Pancreas (tissue), 10 donors: ENCODE results near the gene MRPL55. TPM values are rescaled to one million over a fixed set of nuclear protein-coding genes. Genes with fewer than 3 reads are reported as not detected.
A peak's percentile ranks its signal among the peaks of the same experiment; 100 is the strongest.

Experiments
- ATAC-seq, 4 donors: fragments of 200-7000 bp; cut with Tn5 transposase; one replicate each; pipeline versions ENCODE4 v1.8.0 to v1.9.1; 2020; ENCODE audit warnings: mild to moderate bottlenecking in 4 of 4, moderate library complexity in 4 of 4
- DNase-seq, 6 donors: peaks; one replicate each; pipeline ENCODE4 v3.0.0-alpha.2; 2020
- FAIRE-seq: peaks from 2 replicates; lab custom pipeline; 2012; peaks lifted over from hg19 to GRCh38; lab: Jason Lieb, UNC
- H3K27ac ChIP-seq, 4 donors: fragments of 200-600 bp; sonication (generic); 1 replicate in 3 of 4; 2 replicates in 1 of 4; pipeline versions ENCODE4 v1.5.0 to v1.8.0; 2020
- H3K27me3 ChIP-seq, 4 donors: fragments of 200-600 bp; one replicate each; pipeline ENCODE4 v1.8.0; 2021
- H3K36me3 ChIP-seq, 3 donors: fragments of 200-600 bp; sonication (generic) in 1 of 3; one replicate each; pipeline versions ENCODE4 v1.5.0 to v1.8.0; 2020 to 2021
- H3K4me1 ChIP-seq, 3 donors: fragments of 200-600 bp; one replicate each; pipeline ENCODE4 v1.8.0; 2021
- H3K4me3 ChIP-seq, 4 donors: fragments of 200-600 bp; sonication (generic) in 2 of 4; one replicate each; pipeline versions ENCODE4 v1.5.0 to v1.8.0; 2020 to 2021
- H3K9me3 ChIP-seq, 4 donors: fragments of 200-600 bp; one replicate each; pipeline ENCODE4 v1.8.0; 2021
- WGBS, 2 donors: extraction: QIAGEN DNeasy Blood & Tissue Kit; methylation state at CpG; one replicate each; pipeline ENCODE4 v1.1.7; 2013; 5-methylcytosine and 5-hydroxymethylcytosine counted together
- intact Hi-C, 3 donors: fragments of 100-400 bp; cut with DNase I; formaldehyde crosslinking; loops; one replicate each; pipeline versions ENCODE4 v1.11.1 to v1.14.2; 2022
- polyA plus RNA-seq, 2 donors: library from polyadenylated mRNA; stranded (reverse); fragments of 200-250 nt; gene quantifications; one replicate each; pipeline ENCODE4 v1.2.3, GENCODE V29; 2013
- total RNA-seq, 6 donors: library from RNA; stranded (reverse); fragmentation: NEBNext Ultra II Directional in 4 of 6; extraction: Animal tissue kit (Norgen Biotek cat#: 25700) in 4 of 6; gene quantifications; one replicate each; pipeline versions ENCODE4 v1.2.1 to v1.2.4, GENCODE V29; 2021 to 2023
- TF ChIP-seq, protein P1 (sequence below), 4 donors: fragments of 200-600 bp; sonication (generic) in 3 of 4; IDR thresholded peaks; one replicate each; pipeline versions ENCODE4 v1.5.0 to v1.8.0; 2021; ENCODE audit warnings: antibody characterized with exemption in 4 of 4
- donor health status: healthy with polysubstance abuse.
- donor health status: DM: no; HTN: no; CAD: no; lungs with moderate emphysema.
- donor health status: DM: no; HTN: no; CAD: no.
- donor health status: control.
- donor health status: control.
- donor health status: Bipolar disorder and iron deficiency.
- donor health status: DM: yes; HTN: yes; CAD: no.
- donor health status: DM: no; HTN: no; CAD: no.
- donor health status: DM: no; HTN: no; CAD: no.
- donor health status: DM: yes; HTN: yes; CAD: no.

Gene MRPL55
- total and polyA plus RNA-seq, 8 donors = 18.1 to 113 (median 24.0) TPM

DNA sequence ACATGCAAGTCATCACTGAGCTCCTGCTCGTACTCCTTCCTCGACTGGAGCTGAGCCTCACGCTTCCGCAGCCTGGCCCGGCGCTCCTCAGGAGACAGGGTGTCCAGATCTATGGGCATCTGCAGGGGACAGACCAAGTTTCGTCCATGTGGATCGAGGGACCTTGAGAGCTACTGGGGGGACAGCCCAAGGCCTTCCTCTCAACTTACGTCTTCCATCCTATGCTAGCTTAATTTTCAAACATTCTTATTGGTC is 2.4 kb downstream of the MRPL55 start:
- no peak for ATAC-seq
- TF ChIP-seq, protein P1, sequence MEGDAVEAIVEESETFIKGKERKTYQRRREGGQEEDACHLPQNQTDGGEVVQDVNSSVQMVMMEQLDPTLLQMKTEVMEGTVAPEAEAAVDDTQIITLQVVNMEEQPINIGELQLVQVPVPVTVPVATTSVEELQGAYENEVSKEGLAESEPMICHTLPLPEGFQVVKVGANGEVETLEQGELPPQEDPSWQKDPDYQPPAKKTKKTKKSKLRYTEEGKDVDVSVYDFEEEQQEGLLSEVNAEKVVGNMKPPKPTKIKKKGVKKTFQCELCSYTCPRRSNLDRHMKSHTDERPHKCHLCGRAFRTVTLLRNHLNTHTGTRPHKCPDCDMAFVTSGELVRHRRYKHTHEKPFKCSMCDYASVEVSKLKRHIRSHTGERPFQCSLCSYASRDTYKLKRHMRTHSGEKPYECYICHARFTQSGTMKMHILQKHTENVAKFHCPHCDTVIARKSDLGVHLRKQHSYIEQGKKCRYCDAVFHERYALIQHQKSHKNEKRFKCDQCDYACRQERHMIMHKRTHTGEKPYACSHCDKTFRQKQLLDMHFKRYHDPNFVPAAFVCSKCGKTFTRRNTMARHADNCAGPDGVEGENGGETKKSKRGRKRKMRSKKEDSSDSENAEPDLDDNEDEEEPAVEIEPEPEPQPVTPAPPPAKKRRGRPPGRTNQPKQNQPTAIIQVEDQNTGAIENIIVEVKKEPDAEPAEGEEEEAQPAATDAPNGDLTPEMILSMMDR (IDR thresholded peaks at IDR 0.05) = no peak
- no peak for FAIRE-seq
- no peaks in the 10 kb centered on the region for H3K36me3 ChIP-seq
- 86 to 97% methylated on average over 9 of the region's 9 CpGs for WGBS, 2 donors
- peaks cover 5 to 13% (median 7%) of the 10 kb centered on the region in 3 donors for H3K4me1 ChIP-seq
- no peaks in the 10 kb centered on the region for H3K9me3 ChIP-seq
- H3K27me3 ChIP-seq = no peaks in the 10 kb centered on the region
- H3K27ac ChIP-seq = no peak overlapping the region
- intact Hi-C loops = no loop called here
- DNase-seq = no peak
- H3K4me3 ChIP-seq = no peak overlapping the region

DNA sequence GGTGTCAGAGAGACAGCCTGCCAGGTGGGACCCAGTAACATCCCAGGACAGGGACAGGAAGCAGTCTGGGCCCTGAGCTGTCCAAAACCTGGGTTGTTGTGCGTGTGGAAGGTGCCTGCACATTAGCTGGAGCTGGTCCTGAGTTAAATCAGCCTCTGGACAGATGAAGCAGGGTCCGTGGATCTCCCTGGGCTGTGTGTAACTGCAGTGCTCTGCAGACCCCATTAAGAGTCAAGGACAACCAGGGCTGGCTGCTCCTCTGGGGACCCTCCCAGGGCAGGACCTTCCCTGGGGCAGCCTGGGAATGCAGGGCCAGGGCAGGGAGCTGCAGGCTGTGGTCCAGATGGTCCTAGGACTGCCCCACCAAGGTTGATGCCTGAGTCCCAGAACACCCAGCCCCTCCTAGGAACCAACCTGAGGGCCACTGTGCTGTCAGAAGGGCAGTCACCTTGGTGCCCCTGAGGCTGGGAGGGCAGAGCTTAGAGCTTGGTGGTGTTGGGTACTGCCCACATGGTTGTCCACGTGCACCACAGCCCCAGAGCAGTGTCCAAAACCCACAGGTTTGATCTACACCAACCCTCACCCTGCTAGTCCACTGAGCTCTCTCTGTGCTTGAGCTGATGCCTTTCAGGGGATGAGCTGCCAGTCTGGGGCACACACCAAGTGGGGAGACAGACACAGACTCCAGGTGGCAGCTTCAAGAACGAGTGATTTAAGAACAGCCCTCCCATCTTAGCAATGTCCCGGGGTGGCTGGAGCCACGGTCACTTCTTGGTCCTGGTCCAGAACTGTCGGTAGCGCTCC is 2.9 kb downstream of the MRPL55 start:
- no peaks in the 10 kb centered on the region for H3K9me3 ChIP-seq
- no peak for ATAC-seq
- TF ChIP-seq, protein P1 (IDR thresholded peaks at IDR 0.05) = no peak
- 74 to 76% methylated on average over 8 of the region's 8 CpGs for WGBS, 2 donors
- peaks cover 5 to 18% (median 7%) of the 10 kb centered on the region in 3 donors for H3K4me1 ChIP-seq
- intact Hi-C loops = no loop called here
- H3K36me3 ChIP-seq = no peaks in the 10 kb centered on the region
- no peaks in the 10 kb centered on the region for H3K27me3 ChIP-seq
- DNase-seq = peak in 2 of 6 donors; percentile 14 to 63
- no peak overlapping the region for H3K27ac ChIP-seq
- H3K4me3 ChIP-seq = no peak overlapping the region
- no peak for FAIRE-seq

DNA sequence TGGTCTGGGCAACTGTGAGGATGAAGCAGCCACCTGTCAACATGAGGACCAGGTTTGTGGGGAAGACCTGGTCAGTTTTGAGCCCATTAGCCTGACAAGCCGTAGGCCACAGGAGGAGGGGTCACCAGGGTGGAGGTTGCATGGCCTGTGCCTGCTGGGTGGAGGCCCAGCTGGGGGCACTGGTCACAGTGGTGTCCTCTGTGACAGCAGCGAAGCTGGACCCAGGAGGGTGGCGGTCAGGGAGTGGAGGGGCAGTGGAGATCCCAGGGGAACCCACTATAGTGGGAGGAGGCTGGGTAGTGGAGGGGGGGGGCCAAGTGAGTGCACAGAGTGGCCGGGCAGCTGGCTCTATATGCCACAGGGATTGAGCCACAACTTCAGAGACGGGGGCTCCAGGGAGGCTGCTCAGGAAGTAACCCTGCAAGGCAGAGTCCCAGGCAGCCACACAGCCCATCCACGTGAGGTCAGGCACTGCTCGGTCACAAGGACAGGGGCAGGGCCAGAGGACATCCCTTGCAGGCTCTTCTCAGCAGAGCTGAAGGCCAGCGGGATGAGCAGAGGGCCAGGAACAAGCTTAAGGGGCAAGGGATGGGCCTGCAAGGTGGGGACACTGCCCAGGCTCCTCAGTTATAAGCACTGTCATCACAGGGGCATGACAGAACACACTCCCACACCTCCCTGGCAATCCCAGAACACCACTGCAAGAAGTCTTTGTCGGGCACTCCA is 3.7 kb downstream of the MRPL55 start:
- FAIRE-seq (no peak), DNase-seq (peak in 4 of 6 donors; percentile 16 to 81 (median 32)), ATAC-seq (no peak)
- H3K27ac ChIP-seq = no peak overlapping the region
- H3K36me3 ChIP-seq = no peaks in the 10 kb centered on the region
- H3K27me3 ChIP-seq = no peaks in the 10 kb centered on the region
- intact Hi-C loops = no loop called here
- H3K4me3 ChIP-seq = no peak overlapping the region
- 78 to 85% methylated on average over 9 of the region's 9 CpGs for WGBS, 2 donors
- no peaks in the 10 kb centered on the region for H3K9me3 ChIP-seq
- peaks cover 2 to 18% (median 7%) of the 10 kb centered on the region in 3 donors for H3K4me1 ChIP-seq
- TF ChIP-seq, protein P1 (IDR thresholded peaks at IDR 0.05) = no peak

DNA sequence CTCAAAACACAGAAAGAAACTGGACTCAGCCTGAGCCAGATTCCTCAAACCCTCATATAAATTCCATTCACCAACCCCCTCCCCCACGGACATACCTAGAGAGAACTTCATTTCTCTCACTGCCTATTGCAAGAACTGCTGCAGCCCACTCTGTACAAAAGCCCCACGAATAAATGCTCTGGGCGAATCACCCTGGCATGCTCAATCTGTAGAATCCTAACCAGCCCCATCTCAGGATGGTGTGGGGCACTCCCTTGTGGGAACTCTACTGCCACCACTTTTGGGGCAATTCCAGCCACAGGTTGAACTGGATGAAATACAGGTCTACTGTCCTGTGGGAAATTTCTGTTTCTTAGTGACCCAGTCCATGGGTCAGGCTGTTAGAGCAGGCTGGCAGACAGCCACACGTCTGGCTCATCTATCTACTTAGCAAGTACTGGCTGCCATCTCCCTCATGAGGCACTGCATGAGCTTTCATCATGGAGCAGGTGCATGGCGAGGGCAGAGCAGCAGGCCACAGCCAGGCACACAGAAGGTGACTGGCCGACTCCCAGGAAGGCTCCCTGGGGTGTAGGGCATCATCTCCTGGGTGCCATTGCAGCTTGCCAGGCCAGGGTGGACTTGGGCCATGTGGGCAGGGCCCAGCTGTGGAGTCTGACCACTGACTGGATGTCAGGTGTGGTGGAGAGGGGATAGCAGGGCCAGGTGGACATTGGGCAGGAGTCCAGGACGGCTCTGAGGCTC is 4.4 kb downstream of the MRPL55 start:
- Histone ChIP-seq H3K27me3 (no peaks in the 10 kb centered on the region), H3K4me3 (no peak overlapping the region), H3K4me1 (peaks cover 0 to 18% (median 4%) of the 10 kb centered on the region in 3 donors), H3K9me3 (no peaks in the 10 kb centered on the region), H3K27ac (no peak overlapping the region), H3K36me3 (peaks cover 0 to 4% (median 0%) of the 10 kb centered on the region in 3 donors)
- intact Hi-C loops = no loop called here
- no peak for FAIRE-seq
- WGBS, 2 donors = 47 to 58% methylated on average over 7 of the region's 7 CpGs
- peak in 5 of 6 donors; percentile 20 to 66 (median 35) for DNase-seq
- ATAC-seq = no peak
- TF ChIP-seq, protein P1 (IDR thresholded peaks at IDR 0.05) = no peak
